Measurements from ENCODE around the gene CEP63.

CEP63 gene

DNA sequence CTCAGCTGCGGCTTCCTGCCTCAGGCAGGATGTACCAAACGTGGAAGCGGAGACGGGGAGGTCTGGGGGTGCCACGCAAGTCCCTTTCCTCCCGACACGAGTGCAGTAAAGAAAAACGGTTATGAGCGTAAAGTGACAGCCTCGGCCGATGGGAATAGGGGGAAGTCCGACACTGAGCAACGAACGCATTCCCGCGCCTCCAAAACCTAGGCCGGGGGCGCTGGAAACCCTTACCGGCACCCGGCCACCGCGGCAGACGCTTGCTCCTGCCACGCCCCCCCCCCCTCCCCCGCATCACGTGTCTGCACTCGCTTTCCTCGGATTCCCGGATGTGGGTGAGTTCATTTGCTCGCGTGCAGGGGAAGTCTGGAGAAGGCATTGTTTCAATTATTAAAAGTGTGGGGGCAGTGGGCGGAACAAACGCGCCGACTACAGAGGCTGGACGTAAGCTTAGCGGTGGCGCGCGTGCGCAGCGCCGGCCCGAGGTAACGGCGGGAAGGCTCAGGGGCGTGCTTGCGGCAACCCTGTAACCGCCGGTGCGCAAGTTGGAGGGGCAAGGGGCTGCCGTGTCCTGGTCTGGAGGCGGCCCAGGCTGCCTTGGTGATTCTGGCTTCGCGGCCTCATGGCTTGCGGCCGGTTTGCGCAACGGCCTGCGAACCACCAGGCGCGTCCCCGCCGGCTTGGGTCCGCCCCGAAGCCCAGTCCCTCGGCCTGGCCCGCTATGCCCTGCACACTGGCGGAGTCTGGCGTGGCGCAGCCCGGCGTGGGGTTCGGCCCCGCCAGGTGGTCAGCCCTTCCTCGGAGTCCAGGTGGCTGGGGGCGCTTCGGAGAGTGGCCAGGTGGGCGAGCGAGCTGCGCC lies at the start of gene CEP63, which contains the start of gene ANAPC13:
CEP63 (plus strand) TSS at position 340 of the 859 bp plus-strand sequence. CDS start 9,264 bp downstream, outside the sequence.
ANAPC13 (minus strand) TSS at position 268 of the 859 bp plus-strand sequence. CDS start 3,081 bp downstream, outside the sequence.
- H3K4me1 ChIP-seq (ENCODE audit: control insufficient read depth, insufficient read depth, low read length), result peaks cover 7% of the 10 kb centered on the region
- peaks cover 3% of the 10 kb centered on the region for H3K36me3 ChIP-seq (ENCODE audit: control insufficient read depth, insufficient read depth, low read length)
- peak within 1 kb of the TSS; percentile 82 for H3K9ac ChIP-seq (ENCODE audit: low read depth, low read length)
- no peaks in the 10 kb centered on the region for H3K27me3 ChIP-seq (ENCODE audit: control insufficient read depth, insufficient read depth, low read length)
- H3K9me3 ChIP-seq (ENCODE audit: control insufficient read depth, insufficient read depth, low read length), result no peaks in the 10 kb centered on the region
- H3K4me3 ChIP-seq (ENCODE audit: low read depth, low read length), result peak within 1 kb of the TSS; percentile 95

DNA sequence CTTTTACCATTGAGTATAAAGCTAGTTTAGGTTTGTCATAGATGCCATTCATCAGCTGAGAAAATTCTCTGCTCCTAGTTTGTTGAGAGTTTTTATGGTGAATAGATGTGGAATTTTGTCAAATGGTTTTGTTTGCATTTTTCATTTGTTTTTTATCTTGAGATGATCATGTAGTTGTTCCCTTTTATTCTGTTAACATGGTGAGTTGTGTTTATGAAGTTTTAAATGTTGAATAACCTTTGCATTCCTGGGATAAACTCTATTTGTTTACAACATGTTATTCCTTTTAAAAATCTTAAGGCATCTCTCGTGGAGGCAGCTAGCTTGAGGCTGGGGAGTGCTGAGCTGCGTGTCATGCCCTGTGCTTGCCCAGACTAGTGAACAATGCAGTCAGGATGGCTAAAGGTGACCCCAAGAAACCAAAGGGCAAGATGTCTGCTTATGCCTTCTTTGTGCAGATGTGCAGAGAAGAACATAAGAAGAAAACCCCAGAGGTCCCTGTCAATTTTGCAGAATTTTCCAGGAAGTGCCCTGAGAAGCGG lies 48.6 kb upstream of the CEP63 start:
- no peak overlapping the region for H3K4me3 ChIP-seq (ENCODE audit: low read depth, low read length)
- no peaks in the 10 kb centered on the region for H3K9me3 ChIP-seq (ENCODE audit: control insufficient read depth, insufficient read depth, low read length)
- H3K9ac ChIP-seq (ENCODE audit: low read depth, low read length), result no peak overlapping the region
- H3K27me3 ChIP-seq (ENCODE audit: control insufficient read depth, insufficient read depth, low read length), result no peaks in the 10 kb centered on the region
- H3K36me3 ChIP-seq (ENCODE audit: control insufficient read depth, insufficient read depth, low read length), result no peaks in the 10 kb centered on the region
- H3K4me1 ChIP-seq (ENCODE audit: control insufficient read depth, insufficient read depth, low read length), result no peaks in the 10 kb centered on the region

DNA sequence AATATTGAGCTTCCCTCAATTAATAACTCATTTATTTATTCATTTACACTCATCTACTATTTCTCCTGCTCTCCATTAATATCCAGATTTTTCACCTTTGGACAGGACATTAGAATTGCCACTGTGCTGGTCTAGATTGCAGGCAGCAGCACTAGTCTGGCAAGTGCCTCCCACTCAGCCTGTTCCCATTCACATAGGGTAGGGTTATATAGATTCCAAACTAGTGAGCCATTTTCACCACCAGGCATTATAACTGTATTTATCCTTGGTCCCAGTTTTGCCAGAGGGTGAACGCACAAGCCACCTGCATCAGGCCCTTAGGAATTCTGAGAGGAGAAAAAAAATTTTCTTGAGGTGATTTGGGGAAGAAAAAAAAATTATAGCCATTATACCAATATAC lies 44.5 kb upstream of the CEP63 start:
- Histone ChIP-seq H3K4me1 (ENCODE audit: control insufficient read depth, insufficient read depth, low read length) (no peaks in the 10 kb centered on the region), H3K9ac (ENCODE audit: low read depth, low read length) (no peak overlapping the region), H3K36me3 (ENCODE audit: control insufficient read depth, insufficient read depth, low read length) (no peaks in the 10 kb centered on the region), H3K27me3 (ENCODE audit: control insufficient read depth, insufficient read depth, low read length) (no peaks in the 10 kb centered on the region), H3K4me3 (ENCODE audit: low read depth, low read length) (no peak overlapping the region), H3K9me3 (ENCODE audit: control insufficient read depth, insufficient read depth, low read length) (no peaks in the 10 kb centered on the region)

DNA sequence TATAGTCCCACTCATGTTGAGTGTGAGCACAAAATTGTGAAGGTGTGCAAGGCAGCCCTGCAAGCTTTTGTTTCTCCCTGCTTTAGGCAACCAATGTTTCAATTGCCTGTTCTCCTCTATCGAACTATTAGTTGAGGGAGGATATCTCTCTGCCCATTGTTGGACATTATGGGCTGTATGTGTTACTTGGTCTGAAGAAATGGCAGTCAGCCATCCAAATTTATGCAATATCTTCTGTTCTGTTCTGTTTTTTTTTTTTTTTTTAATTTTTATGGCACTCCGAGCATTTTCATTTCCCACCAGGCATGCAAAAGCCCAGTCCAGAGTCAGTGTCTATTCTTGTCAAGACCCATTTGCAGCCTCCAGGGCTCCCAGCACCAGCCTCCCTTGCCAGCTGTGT lies 44.0 kb upstream of the CEP63 start:
- Histone ChIP-seq H3K9ac (ENCODE audit: low read depth, low read length) (no peak overlapping the region), H3K4me3 (ENCODE audit: low read depth, low read length) (no peak overlapping the region), H3K36me3 (ENCODE audit: control insufficient read depth, insufficient read depth, low read length) (no peaks in the 10 kb centered on the region), H3K27me3 (ENCODE audit: control insufficient read depth, insufficient read depth, low read length) (no peaks in the 10 kb centered on the region), H3K4me1 (ENCODE audit: control insufficient read depth, insufficient read depth, low read length) (no peaks in the 10 kb centered on the region), H3K9me3 (ENCODE audit: control insufficient read depth, insufficient read depth, low read length) (no peaks in the 10 kb centered on the region)

DNA sequence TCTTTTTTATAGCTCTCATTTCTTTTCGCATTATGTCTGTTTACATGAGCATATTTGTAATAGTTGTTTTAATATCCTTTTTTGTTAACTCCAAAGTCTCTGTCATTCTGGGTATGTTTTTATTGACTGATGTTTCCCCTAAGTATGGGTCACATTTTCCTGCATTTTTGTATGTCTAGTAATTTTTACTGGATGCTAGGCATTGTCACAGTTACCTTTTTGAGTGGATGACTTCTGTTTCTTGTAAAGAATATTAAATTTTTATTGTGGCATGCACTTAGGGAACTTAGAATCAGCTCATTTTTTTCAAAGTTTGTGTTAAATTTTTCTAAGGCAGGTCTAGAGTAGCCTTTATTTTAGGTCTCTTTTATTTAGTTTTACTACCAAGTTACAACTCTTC lies 40.8 kb upstream of the CEP63 start:
- Histone ChIP-seq H3K27me3 (ENCODE audit: control insufficient read depth, insufficient read depth, low read length) (no peaks in the 10 kb centered on the region), H3K4me3 (ENCODE audit: low read depth, low read length) (no peak overlapping the region), H3K9me3 (ENCODE audit: control insufficient read depth, insufficient read depth, low read length) (no peaks in the 10 kb centered on the region), H3K36me3 (ENCODE audit: control insufficient read depth, insufficient read depth, low read length) (no peaks in the 10 kb centered on the region), H3K9ac (ENCODE audit: low read depth, low read length) (no peak overlapping the region), H3K4me1 (ENCODE audit: control insufficient read depth, insufficient read depth, low read length) (no peaks in the 10 kb centered on the region)

DNA sequence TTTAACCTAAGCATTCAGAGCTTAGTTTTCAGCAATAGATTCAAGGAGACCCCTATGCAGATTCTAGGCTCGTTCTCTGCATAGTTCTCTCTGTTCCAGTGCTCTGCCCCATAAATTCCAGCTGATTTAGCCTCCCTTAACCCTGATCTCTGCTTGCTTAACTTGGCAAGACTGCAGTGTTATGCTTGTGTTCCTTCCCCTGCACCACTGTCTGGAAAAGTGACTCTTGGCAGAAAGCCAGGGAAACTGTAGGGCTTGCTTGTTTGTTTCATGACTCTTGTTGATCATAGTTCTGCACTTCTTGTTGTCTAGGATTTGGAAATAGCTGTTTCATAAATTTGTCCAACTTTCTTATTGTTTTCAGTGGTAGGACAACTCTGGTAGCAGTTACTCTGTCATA lies 40.2 kb upstream of the CEP63 start:
- Histone ChIP-seq H3K27me3 (ENCODE audit: control insufficient read depth, insufficient read depth, low read length) (no peaks in the 10 kb centered on the region), H3K4me1 (ENCODE audit: control insufficient read depth, insufficient read depth, low read length) (no peaks in the 10 kb centered on the region), H3K9ac (ENCODE audit: low read depth, low read length) (no peak overlapping the region), H3K36me3 (ENCODE audit: control insufficient read depth, insufficient read depth, low read length) (no peaks in the 10 kb centered on the region), H3K9me3 (ENCODE audit: control insufficient read depth, insufficient read depth, low read length) (no peaks in the 10 kb centered on the region), H3K4me3 (ENCODE audit: low read depth, low read length) (no peak overlapping the region)

DNA sequence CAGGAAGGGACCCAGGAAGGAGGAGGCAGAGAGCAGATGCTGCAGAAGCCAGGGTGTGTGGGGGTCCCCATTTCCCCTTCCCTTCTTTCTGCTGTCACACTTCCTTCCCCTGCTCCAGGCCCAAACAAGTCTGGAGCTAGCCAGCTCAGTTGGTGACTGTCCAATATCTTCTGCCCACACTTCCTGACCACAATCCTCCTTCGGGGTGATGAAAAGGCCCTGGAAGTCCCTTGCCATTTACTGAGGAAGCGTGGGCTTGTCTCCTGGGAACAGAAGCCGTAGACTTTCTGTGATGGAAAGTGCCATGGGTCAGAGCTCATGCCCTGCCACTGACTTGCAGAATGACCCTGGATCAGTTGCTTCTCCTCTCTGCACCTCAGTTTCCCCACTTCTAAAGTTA lies 39.1 kb upstream of the CEP63 start:
- H3K4me1 ChIP-seq (ENCODE audit: control insufficient read depth, insufficient read depth, low read length), result no peaks in the 10 kb centered on the region
- no peaks in the 10 kb centered on the region for H3K36me3 ChIP-seq (ENCODE audit: control insufficient read depth, insufficient read depth, low read length)
- H3K9ac ChIP-seq (ENCODE audit: low read depth, low read length), result no peak overlapping the region
- no peaks in the 10 kb centered on the region for H3K27me3 ChIP-seq (ENCODE audit: control insufficient read depth, insufficient read depth, low read length)
- no peak overlapping the region for H3K4me3 ChIP-seq (ENCODE audit: low read depth, low read length)
- no peaks in the 10 kb centered on the region for H3K9me3 ChIP-seq (ENCODE audit: control insufficient read depth, insufficient read depth, low read length)

DNA sequence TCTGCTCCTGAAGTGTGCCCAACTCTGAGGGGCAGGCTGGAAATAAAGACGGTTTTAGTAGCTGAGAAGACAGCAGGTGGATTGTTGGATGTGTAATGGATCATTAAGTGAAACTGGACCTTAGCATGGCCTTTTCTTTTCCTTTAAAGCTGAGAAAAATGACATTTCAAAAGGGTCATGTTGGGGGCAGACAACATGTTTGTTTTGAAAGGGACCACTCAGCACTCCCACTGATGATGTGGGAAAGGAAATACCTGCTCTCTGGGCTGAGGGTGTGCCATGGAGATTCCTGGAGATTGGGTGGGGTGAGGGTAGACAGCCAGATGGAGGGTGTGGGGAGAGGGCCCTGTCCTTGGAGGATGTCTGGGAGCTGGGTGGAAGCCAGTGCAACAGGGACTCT lies 38.5 kb upstream of the CEP63 start:
- H3K36me3 ChIP-seq (ENCODE audit: control insufficient read depth, insufficient read depth, low read length), result no peaks in the 10 kb centered on the region
- H3K9ac ChIP-seq (ENCODE audit: low read depth, low read length), result no peak overlapping the region
- H3K9me3 ChIP-seq (ENCODE audit: control insufficient read depth, insufficient read depth, low read length), result no peaks in the 10 kb centered on the region
- no peaks in the 10 kb centered on the region for H3K4me1 ChIP-seq (ENCODE audit: control insufficient read depth, insufficient read depth, low read length)
- H3K27me3 ChIP-seq (ENCODE audit: control insufficient read depth, insufficient read depth, low read length), result peaks cover 2% of the 10 kb centered on the region
- no peak overlapping the region for H3K4me3 ChIP-seq (ENCODE audit: low read depth, low read length)

DNA sequence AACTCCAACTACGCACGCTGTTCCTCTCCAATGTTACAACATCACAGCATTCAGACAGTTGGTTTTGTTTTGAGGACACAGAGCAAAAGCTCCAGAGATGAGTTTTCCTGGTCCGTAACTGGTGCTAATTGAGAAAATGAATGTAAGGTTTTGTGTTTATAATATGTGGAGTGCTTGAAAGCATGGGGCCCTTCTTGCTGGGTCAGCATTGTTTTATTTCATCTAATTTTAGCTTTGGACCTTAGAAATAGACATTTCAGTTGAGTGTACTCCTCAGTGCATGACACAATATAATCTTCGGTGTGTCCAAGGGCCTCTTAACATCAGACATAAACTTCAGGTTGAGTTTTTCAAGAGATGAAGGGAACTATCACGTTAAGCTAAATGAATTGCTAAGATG lies 37.2 kb upstream of the CEP63 start:
- no peak overlapping the region for H3K4me3 ChIP-seq (ENCODE audit: low read depth, low read length)
- peaks cover 13% of the 10 kb centered on the region for H3K27me3 ChIP-seq (ENCODE audit: control insufficient read depth, insufficient read depth, low read length)
- no peaks in the 10 kb centered on the region for H3K36me3 ChIP-seq (ENCODE audit: control insufficient read depth, insufficient read depth, low read length)
- H3K9me3 ChIP-seq (ENCODE audit: control insufficient read depth, insufficient read depth, low read length), result no peaks in the 10 kb centered on the region
- H3K9ac ChIP-seq (ENCODE audit: low read depth, low read length), result no peak overlapping the region
- H3K4me1 ChIP-seq (ENCODE audit: control insufficient read depth, insufficient read depth, low read length), result peaks cover 4% of the 10 kb centered on the region

DNA sequence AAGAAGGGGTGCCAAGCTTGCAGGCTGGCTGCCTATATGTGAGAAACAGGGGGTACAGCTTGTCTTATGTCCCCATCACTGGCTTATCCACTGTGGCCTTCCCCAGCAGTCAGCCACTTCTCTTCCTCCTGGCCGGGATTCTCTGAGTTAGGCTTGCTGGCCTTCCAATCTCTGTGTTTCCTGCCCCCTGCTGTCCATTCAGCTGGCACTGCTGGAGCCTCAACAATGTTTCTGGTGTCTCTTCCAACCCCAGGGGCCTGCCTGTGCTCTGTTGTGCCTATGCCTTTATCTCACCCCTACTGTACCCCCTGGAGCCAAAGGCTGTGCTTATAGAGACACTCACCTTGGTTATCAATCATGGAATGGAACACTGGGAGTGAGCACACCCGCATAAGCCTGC lies 36.6 kb upstream of the CEP63 start:
- Histone ChIP-seq H3K4me1 (ENCODE audit: control insufficient read depth, insufficient read depth, low read length) (peaks cover 4% of the 10 kb centered on the region), H3K9ac (ENCODE audit: low read depth, low read length) (no peak overlapping the region), H3K36me3 (ENCODE audit: control insufficient read depth, insufficient read depth, low read length) (no peaks in the 10 kb centered on the region), H3K4me3 (ENCODE audit: low read depth, low read length) (no peak overlapping the region), H3K9me3 (ENCODE audit: control insufficient read depth, insufficient read depth, low read length) (no peaks in the 10 kb centered on the region), H3K27me3 (ENCODE audit: control insufficient read depth, insufficient read depth, low read length) (peaks cover 13% of the 10 kb centered on the region)

DNA sequence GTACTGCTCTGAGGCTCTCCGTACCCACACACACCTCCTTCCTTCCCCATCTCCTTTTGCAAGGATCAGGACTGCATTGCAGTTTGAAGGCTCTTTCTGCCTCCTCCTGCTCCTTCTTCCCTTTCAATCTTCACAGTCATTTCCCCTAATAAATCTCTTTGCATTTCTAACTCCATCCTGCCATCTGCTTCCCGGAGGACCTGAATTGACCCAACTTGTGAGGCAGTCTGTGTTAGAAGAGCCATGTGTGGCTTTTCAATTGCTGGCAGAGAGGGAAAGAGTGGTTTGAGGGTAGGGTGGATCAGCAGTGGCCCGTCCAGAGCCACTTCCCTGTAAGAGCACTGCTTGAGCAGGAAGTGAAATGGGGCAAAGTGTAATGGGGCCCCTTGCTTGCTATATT lies 35.9 kb upstream of the CEP63 start:
- Histone ChIP-seq H3K36me3 (ENCODE audit: control insufficient read depth, insufficient read depth, low read length) (no peaks in the 10 kb centered on the region), H3K9ac (ENCODE audit: low read depth, low read length) (no peak overlapping the region), H3K4me3 (ENCODE audit: low read depth, low read length) (no peak overlapping the region), H3K4me1 (ENCODE audit: control insufficient read depth, insufficient read depth, low read length) (peaks cover 4% of the 10 kb centered on the region), H3K9me3 (ENCODE audit: control insufficient read depth, insufficient read depth, low read length) (no peaks in the 10 kb centered on the region), H3K27me3 (ENCODE audit: control insufficient read depth, insufficient read depth, low read length) (peaks cover 13% of the 10 kb centered on the region)

DNA sequence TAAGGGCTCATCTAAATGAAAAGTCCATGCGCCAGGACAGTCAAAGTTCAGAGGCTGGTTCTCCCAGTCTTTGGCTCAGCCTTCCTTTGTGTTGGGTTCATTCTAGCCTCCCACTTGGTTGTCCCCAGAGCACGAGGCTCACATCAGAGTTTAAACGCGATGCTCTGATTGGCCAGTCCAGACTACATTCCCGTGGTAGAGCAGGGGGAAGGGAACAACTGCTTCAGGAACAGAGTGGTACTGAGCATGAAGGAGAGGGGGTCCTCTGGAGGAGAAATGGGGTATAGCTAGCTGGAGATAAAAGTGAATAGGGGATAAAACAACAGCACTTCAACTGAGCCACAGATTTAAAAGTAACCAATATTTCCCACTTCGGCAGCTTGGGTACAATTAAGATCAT lies 32.2 kb upstream of the CEP63 start:
- Histone ChIP-seq H3K4me1 (ENCODE audit: control insufficient read depth, insufficient read depth, low read length) (peaks cover 4% of the 10 kb centered on the region), H3K9me3 (ENCODE audit: control insufficient read depth, insufficient read depth, low read length) (no peaks in the 10 kb centered on the region), H3K27me3 (ENCODE audit: control insufficient read depth, insufficient read depth, low read length) (peaks cover 13% of the 10 kb centered on the region), H3K9ac (ENCODE audit: low read depth, low read length) (no peak overlapping the region), H3K36me3 (ENCODE audit: control insufficient read depth, insufficient read depth, low read length) (no peaks in the 10 kb centered on the region), H3K4me3 (ENCODE audit: low read depth, low read length) (no peak overlapping the region)
